Adipocyte (in vitro differentiated cells): Measurements from ENCODE around the gene RBM15B.
A peak's percentile ranks its signal among the peaks of the same experiment; 100 is the strongest.
"Not testable (repeated sequence)": the region's sequence is repeated elsewhere in the genome, so short reads cannot be mapped to it uniquely, and the experiment has no call there.

ENCODE experiments used
- DNase-seq: peaks from one replicate; pipeline ENCODE4 v3.0.0-alpha.2; 2015; ENCODE audit warnings: low read depth
- H3K27me3 ChIP-seq: replicated peaks from 2 replicates; pipeline ENCODE4 v1.7.0; 2013; ENCODE audit warnings: mild to moderate bottlenecking, low read length, moderate library complexity; ENCODE audit not compliant: control insufficient read depth, insufficient read depth
- H3K36me3 ChIP-seq: 2 replicates; pipeline ENCODE4 v1.7.0; 2013; ENCODE audit warnings: low read length, mild to moderate bottlenecking, moderate library complexity; ENCODE audit not compliant: control insufficient read depth, insufficient read depth, severe bottlenecking
- H3K4me1 ChIP-seq: 2 replicates; pipeline ENCODE4 v1.7.0; 2013; ENCODE audit warnings: mild to moderate bottlenecking, low read length, moderate library complexity; ENCODE audit not compliant: control insufficient read depth, insufficient read depth
- H3K4me3 ChIP-seq: 2 replicates; pipeline ENCODE4 v1.7.0; 2013; ENCODE audit warnings: mild to moderate bottlenecking, low read length, moderate library complexity
- H3K9ac ChIP-seq: 2 replicates; pipeline ENCODE4 v1.7.0; 2013; ENCODE audit warnings: mild to moderate bottlenecking, low read length, moderate library complexity
- H3K9me3 ChIP-seq: 2 replicates; pipeline ENCODE4 v1.7.0; 2013; ENCODE audit warnings: mild to moderate bottlenecking, low read length, moderate library complexity; ENCODE audit not compliant: control insufficient read depth

Gene RBM15B

GRCh38 chr3:51386852-51387229 is 4.2 kb upstream of the RBM15B start:
- DNase-seq = no peak
- Histone ChIP-seq H3K4me3 (peak overlapping the region; percentile 99), H3K9ac (peak overlapping the region; percentile 100), H3K36me3 (peaks cover 25% of the 10 kb centered on the region), H3K27me3 (no peaks in the 10 kb centered on the region), H3K4me1 (peaks cover 41% of the 10 kb centered on the region), H3K9me3 (no peaks in the 10 kb centered on the region)

- DNase-seq, H3K27me3 ChIP-seq, H3K9me3 ChIP-seq: not testable (repeated sequence)
- peak overlapping the region; percentile 48 for H3K9ac ChIP-seq
- peak overlapping the region; percentile 99 for H3K4me3 ChIP-seq
- peaks cover 25% of the 10 kb centered on the region for H3K36me3 ChIP-seq
- H3K4me1 ChIP-seq = peaks cover 43% of the 10 kb centered on the region
Observed at GRCh38 chr3:51387281-51387680, 3.8 kb upstream of the RBM15B start.

GRCh38 chr3:51388286-51389029 is 2.6 kb upstream of the RBM15B start:
- peak; percentile 19 for DNase-seq
- no peak overlapping the region for H3K4me3 ChIP-seq
- H3K27me3 ChIP-seq = no peaks in the 10 kb centered on the region
- peak overlapping the region; percentile 48 for H3K9ac ChIP-seq
- no peaks in the 10 kb centered on the region for H3K9me3 ChIP-seq
- peaks cover 34% of the 10 kb centered on the region for H3K36me3 ChIP-seq
- peaks cover 55% of the 10 kb centered on the region for H3K4me1 ChIP-seq

DNA sequence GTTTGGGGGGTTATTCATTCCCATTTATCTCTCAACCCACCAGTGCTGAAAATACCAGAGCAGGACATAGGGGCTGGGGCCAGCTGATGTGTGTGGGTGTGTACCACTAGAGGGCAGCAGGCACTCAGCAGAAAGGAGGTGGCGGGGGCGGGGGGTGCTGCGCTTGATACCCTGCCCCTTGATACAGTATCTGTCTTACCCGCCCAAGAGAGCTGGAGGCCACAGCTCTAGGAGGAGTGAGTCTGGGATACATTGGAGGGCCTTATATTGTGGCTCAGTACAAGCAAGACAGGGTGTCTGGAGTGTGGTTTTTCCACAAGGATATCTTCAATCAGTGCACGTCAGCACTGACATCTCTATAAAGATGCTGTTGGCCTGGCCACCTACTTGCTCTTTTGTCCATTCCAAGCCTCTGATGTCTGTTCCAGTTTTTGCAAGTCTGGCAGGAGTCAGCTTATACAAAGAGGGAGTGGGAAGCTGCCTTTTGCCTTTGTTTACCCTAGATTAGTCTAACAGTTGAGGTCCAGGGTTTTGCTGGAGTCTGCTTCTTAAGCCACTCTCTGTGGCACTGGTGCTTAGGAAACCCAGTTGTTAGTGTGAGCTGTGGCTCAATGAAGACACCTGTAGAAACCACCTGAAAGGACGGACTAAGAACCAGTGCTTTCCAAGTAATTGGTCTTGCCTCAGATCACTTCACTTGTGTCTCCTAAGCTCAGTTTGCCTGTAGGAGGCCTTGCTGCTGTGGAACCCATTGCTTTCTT is 1.5 kb upstream of the RBM15B start:
- Histone ChIP-seq H3K4me3 (no peak overlapping the region), H3K36me3 (peaks cover 45% of the 10 kb centered on the region), H3K4me1 (peaks cover 56% of the 10 kb centered on the region), H3K27me3 (no peaks in the 10 kb centered on the region), H3K9me3 (no peaks in the 10 kb centered on the region), H3K9ac (peak overlapping the region; percentile 77)
- DNase-seq = peak; percentile 83

GRCh38 chr3:51390246-51391074 is 625 bp upstream of the RBM15B start:
- peak overlapping the region; percentile 74 for H3K4me3 ChIP-seq

GRCh38 chr3:51391566-51392354 is 675 bp downstream of the RBM15B start:
- H3K9ac ChIP-seq = peak overlapping the region; percentile 85
- peak; percentile 57 for DNase-seq
- peak overlapping the region; percentile 80 for H3K4me3 ChIP-seq
- H3K36me3 ChIP-seq = peaks cover 67% of the 10 kb centered on the region
- no peaks in the 10 kb centered on the region for H3K9me3 ChIP-seq
- H3K4me1 ChIP-seq = peaks cover 56% of the 10 kb centered on the region
- no peaks in the 10 kb centered on the region for H3K27me3 ChIP-seq

More at GRCh38 chr3:51390246-51391074, 625 bp upstream of the RBM15B start:
- DNase-seq = no peak
- Histone ChIP-seq H3K27me3 (no peaks in the 10 kb centered on the region), H3K36me3 (peaks cover 54% of the 10 kb centered on the region), H3K9ac (peak overlapping the region; percentile 77), H3K9me3 (no peaks in the 10 kb centered on the region), H3K4me1 (peaks cover 59% of the 10 kb centered on the region)

GRCh38 chr3:51392355-51393133 is 1.5 kb downstream of the RBM15B start:
- H3K9ac ChIP-seq = peak overlapping the region; percentile 85
- H3K36me3 ChIP-seq = peaks cover 69% of the 10 kb centered on the region
- no peak for DNase-seq
- H3K4me1 ChIP-seq = peaks cover 56% of the 10 kb centered on the region
- no peaks in the 10 kb centered on the region for H3K9me3 ChIP-seq
- H3K4me3 ChIP-seq = peak overlapping the region; percentile 80
- H3K27me3 ChIP-seq = no peaks in the 10 kb centered on the region

DNA sequence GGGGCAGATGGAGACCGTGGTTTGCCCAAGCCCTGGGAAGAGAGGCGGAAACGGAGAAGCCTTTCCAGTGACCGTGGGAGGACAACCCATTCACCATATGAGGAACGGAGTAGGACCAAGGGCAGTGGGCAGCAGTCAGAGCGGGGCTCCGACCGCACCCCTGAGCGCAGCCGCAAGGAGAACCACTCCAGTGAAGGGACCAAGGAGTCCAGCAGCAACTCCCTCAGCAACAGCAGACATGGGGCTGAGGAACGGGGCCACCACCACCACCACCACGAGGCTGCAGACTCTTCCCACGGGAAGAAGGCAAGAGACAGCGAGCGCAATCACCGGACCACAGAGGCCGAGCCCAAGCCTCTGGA is 2.0 kb downstream of the RBM15B start:
- Histone ChIP-seq H3K9ac (peak overlapping the region; percentile 4), H3K9me3 (no peaks in the 10 kb centered on the region), H3K4me1 (peaks cover 52% of the 10 kb centered on the region), H3K27me3 (no peaks in the 10 kb centered on the region), H3K4me3 (peak overlapping the region; percentile 80), H3K36me3 (peaks cover 63% of the 10 kb centered on the region)
- no peak for DNase-seq

- no peak for DNase-seq
- H3K9ac ChIP-seq = peak overlapping the region; percentile 4
Observed at GRCh38 chr3:51393564-51393963, 2.5 kb downstream of the RBM15B start.

DNA sequence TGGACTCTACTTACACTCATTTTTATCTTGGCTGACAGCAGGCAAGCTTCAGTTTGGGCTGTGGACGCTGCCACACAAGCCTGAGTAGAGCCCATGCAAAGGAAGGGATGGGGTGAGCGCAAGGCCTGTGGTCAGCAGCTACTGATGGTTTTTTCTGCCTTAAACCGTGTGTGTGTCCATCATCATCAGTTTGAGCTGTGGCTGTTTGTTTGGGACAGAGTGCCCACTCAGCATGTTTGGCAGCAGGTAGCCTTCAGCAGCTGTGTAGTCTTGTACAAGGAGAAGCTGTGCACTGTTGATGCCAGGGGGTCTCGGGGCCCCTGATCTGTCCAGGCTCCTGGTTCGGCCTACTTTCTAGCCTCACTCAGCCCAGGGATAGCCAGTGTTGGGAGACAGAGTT is 3.5 kb downstream of the RBM15B start:
- DNase-seq = no peak
- no peaks in the 10 kb centered on the region for H3K9me3 ChIP-seq
- peaks cover 55% of the 10 kb centered on the region for H3K36me3 ChIP-seq
- peaks cover 58% of the 10 kb centered on the region for H3K4me1 ChIP-seq
- peak overlapping the region; percentile 9 for H3K9ac ChIP-seq
- no peaks in the 10 kb centered on the region for H3K27me3 ChIP-seq
- H3K4me3 ChIP-seq = no peak overlapping the region

More at GRCh38 chr3:51393564-51393963, 2.5 kb downstream of the RBM15B start:
- Histone ChIP-seq H3K27me3 (no peaks in the 10 kb centered on the region), H3K36me3 (peaks cover 58% of the 10 kb centered on the region), H3K4me1 (peaks cover 55% of the 10 kb centered on the region), H3K9me3 (no peaks in the 10 kb centered on the region), H3K4me3 (no peak overlapping the region)
